Stimulated activated CD4-positive, alpha-beta T cell treated with anti-CD3 and anti-CD28 coated beads, Interleukin-1b, Interleukin-23, amount 100 ng/mL, for 1 hour (primary cell): ENCODE results near the gene MIAT.
"Not testable (repeated sequence)": the region's sequence is repeated elsewhere in the genome, so short reads cannot be mapped to it uniquely, and the experiment has no call there.

ENCODE experiments used
- DNase-seq, 2 donors: peaks; one replicate each; pipeline ENCODE4 v3.0.0-alpha.2; 2020; ENCODE audit warnings: low read depth in 2 of 2

Gene MIAT

GRCh38 chr22:26700462-26700861, 43.1 kb downstream of the MIAT start:
- DNase-seq = no peak

- no peak for DNase-seq
Measured at GRCh38 chr22:26700886-26701285, 43.5 kb downstream of the MIAT start.

- DNase-seq = no peak
Measured at GRCh38 chr22:26701323-26701722, 43.9 kb downstream of the MIAT start.

GRCh38 chr22:26702906-26703830, 45.8 kb downstream of the MIAT start:
- no peak for DNase-seq

- DNase-seq = not testable (repeated sequence)
Measured at GRCh38 chr22:26705379-26705778, 48.0 kb downstream of the MIAT start.

GRCh38 chr22:26707090-26707489, 49.7 kb downstream of the MIAT start:
- no peak for DNase-seq

GRCh38 chr22:26707581-26707980, 50.2 kb downstream of the MIAT start:
- DNase-seq = no peak

GRCh38 chr22:26708256-26709009, 51.0 kb downstream of the MIAT start:
- DNase-seq = no peak

- DNase-seq = no peak
Measured at GRCh38 chr22:26709617-26710390, 52.4 kb downstream of the MIAT start.

- no peak for DNase-seq
Measured at GRCh38 chr22:26711205-26711963, 54.0 kb downstream of the MIAT start.

- DNase-seq = no peak
Measured at GRCh38 chr22:26712158-26712557, 54.8 kb downstream of the MIAT start.

- no peak for DNase-seq
Measured at GRCh38 chr22:26713823-26714449, 56.5 kb downstream of the MIAT start.

GRCh38 chr22:26714971-26715370, 57.6 kb downstream of the MIAT start:
- DNase-seq = no peak

- DNase-seq = no peak
Measured at GRCh38 chr22:26715392-26715936, 58.1 kb downstream of the MIAT start.

GRCh38 chr22:26718488-26718887, 61.1 kb downstream of the MIAT start:
- no peak for DNase-seq

GRCh38 chr22:26718905-26719304, 61.5 kb downstream of the MIAT start:
- no peak for DNase-seq

GRCh38 chr22:26722159-26722558, 64.8 kb downstream of the MIAT start:
- DNase-seq = no peak

- DNase-seq = no peak
Measured at GRCh38 chr22:26724414-26724813, 67.0 kb downstream of the MIAT start.

GRCh38 chr22:26725012-26725676, 67.8 kb downstream of the MIAT start:
- DNase-seq = no peak
